Activated T-helper 17 cell treated with anti-CD3 and anti-CD28 coated beads, Interleukin-2, amount 50 U/mL, for 72 hours (primary cell): ENCODE results near the gene PDE3B. TPM values are rescaled to one million over a fixed set of nuclear protein-coding genes. Genes with fewer than 3 reads are reported as not detected.
"Not testable (repeated sequence)": the region's sequence is repeated elsewhere in the genome, so short reads cannot be mapped to it uniquely, and the experiment has no call there.

Experiments
- ATAC-seq: fragments of 150-1000 bp; cut with Tn5 transposase; replicated peaks from 2 replicates; pipeline ENCODE4 v1.10.0; 2021; ENCODE audit warnings: mild to moderate bottlenecking, moderate library complexity
- H3K27ac Mint-ChIP-seq: one replicate; pipeline ENCODE4 v1.8.0; 2022; ENCODE audit warnings: mixed read lengths
- H3K27me3 Mint-ChIP-seq: one replicate; pipeline ENCODE4 v1.8.0; 2022; ENCODE audit warnings: mixed read lengths
- H3K36me3 Mint-ChIP-seq: one replicate; pipeline ENCODE4 v1.8.0; 2022; ENCODE audit warnings: low read depth, mild to moderate bottlenecking, mixed read lengths
- H3K4me1 Mint-ChIP-seq: one replicate; pipeline ENCODE4 v1.8.0; 2022; ENCODE audit warnings: mixed read lengths
- H3K4me3 Mint-ChIP-seq: one replicate; pipeline ENCODE4 v1.8.0; 2022; ENCODE audit warnings: mild to moderate bottlenecking, mixed read lengths
- H3K9me3 Mint-ChIP-seq: one replicate; pipeline ENCODE4 v1.8.0; 2022; ENCODE audit warnings: mixed read lengths
- total RNA-seq, 2 donors: library from RNA; stranded (reverse); gene quantifications; one replicate each; pipeline ENCODE4 v1.2.3, GENCODE V29; 2022

Gene PDE3B
- total RNA-seq, 2 donors from 2014 or later: 23.0 to 25.5 TPM

- H3K36me3 Mint-ChIP-seq: peaks cover 44% of the 10 kb centered on the region
These were observed 218.1 kb downstream of the PDE3B start for GRCh38 chr11:14861680-14862079.

GRCh38 chr11:14863775-14864174 lies 220.2 kb downstream of the PDE3B start:
- H3K36me3 Mint-ChIP-seq: peaks cover 61% of the 10 kb centered on the region
- H3K4me1 Mint-ChIP-seq, H3K27me3 Mint-ChIP-seq, H3K9me3 Mint-ChIP-seq, H3K4me3 Mint-ChIP-seq, ATAC-seq, H3K27ac Mint-ChIP-seq: not testable (repeated sequence)

More at GRCh38 chr11:14861680-14862079, 218.1 kb downstream of the PDE3B start:
- Mint-ChIP-seq H3K4me1 (no peaks in the 10 kb centered on the region), H3K9me3 (peaks cover 8% of the 10 kb centered on the region), H3K4me3 (no peak overlapping the region), H3K27me3 (no peaks in the 10 kb centered on the region), H3K27ac (peak overlapping the region; percentile 56)
- no peak for ATAC-seq

GRCh38 chr11:14872032-14872431 lies 228.4 kb downstream of the PDE3B start:
- Mint-ChIP-seq H3K36me3 (peaks cover 43% of the 10 kb centered on the region), H3K4me3 (no peak overlapping the region), H3K4me1 (peaks cover 5% of the 10 kb centered on the region), H3K27ac (no peak overlapping the region), H3K9me3 (no peaks in the 10 kb centered on the region), H3K27me3 (no peaks in the 10 kb centered on the region)
- no peak for ATAC-seq

DNA sequence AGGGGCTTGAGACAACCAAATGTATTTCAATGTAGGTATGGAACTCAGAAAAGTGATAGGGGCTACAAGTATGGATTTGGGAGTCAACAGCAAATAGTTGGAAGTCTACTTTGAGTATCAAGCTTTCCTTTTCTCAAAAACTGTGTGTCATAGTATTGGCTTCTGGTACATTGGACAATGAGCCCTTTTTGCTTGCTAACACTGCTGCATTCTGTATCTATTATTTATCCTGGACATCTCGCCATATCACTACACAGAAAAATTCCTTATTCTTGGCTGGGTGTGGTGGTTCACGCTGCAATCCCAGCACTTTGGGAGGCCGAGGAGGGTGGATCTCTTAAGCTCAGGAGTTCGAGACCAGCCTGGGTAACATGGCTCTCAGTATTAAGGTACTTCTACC lies 230.0 kb downstream of the PDE3B start:
- no peaks in the 10 kb centered on the region for H3K27me3 Mint-ChIP-seq
- no peaks in the 10 kb centered on the region for H3K9me3 Mint-ChIP-seq
- ATAC-seq: no peak
- no peak overlapping the region for H3K4me3 Mint-ChIP-seq
- H3K4me1 Mint-ChIP-seq: no peaks in the 10 kb centered on the region
- H3K36me3 Mint-ChIP-seq: peaks cover 43% of the 10 kb centered on the region
- H3K27ac Mint-ChIP-seq: no peak overlapping the region

- no peaks in the 10 kb centered on the region for H3K9me3 Mint-ChIP-seq
- H3K27ac Mint-ChIP-seq: peak overlapping the region; percentile 1
- no peaks in the 10 kb centered on the region for H3K27me3 Mint-ChIP-seq
- peaks cover 35% of the 10 kb centered on the region for H3K36me3 Mint-ChIP-seq
- no peak overlapping the region for H3K4me3 Mint-ChIP-seq
- H3K4me1 Mint-ChIP-seq: no peaks in the 10 kb centered on the region
- ATAC-seq: no peak
These were observed 231.6 kb downstream of the PDE3B start for GRCh38 chr11:14875163-14875562.

DNA sequence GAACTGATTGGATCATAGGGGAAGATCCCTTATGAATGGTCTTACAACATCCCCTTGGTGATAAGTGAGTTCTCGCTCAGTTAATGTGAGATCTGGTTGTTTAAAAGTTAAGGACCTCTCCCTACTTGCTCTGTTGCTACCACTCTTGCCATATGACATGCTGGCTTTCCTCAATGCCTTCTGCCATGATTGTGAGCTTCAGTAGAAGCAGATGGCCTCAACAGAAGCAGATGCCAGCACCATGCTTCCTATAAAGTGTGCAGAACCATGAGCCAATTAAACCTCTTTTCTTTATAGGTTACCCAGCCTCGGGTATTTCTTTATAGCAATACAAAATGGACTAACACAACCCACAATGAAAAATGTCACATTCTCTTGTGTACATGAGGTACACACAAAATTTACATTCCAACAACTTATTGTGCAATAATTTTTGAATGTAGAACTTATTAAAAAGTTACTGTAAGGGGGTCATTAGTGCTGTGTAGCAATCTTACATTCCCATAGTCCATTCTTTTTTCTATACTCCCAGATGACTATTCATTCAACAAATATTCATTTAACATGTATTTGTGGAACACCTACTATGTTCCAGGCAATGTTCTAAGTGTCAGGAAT lies 238.1 kb downstream of the PDE3B start:
- ATAC-seq: no peak
- H3K27me3 Mint-ChIP-seq: no peaks in the 10 kb centered on the region
- no peak overlapping the region for H3K27ac Mint-ChIP-seq
- H3K36me3 Mint-ChIP-seq: peaks cover 30% of the 10 kb centered on the region
- peaks cover 3% of the 10 kb centered on the region for H3K9me3 Mint-ChIP-seq
- peaks cover 2% of the 10 kb centered on the region for H3K4me1 Mint-ChIP-seq
- H3K4me3 Mint-ChIP-seq: no peak overlapping the region

DNA sequence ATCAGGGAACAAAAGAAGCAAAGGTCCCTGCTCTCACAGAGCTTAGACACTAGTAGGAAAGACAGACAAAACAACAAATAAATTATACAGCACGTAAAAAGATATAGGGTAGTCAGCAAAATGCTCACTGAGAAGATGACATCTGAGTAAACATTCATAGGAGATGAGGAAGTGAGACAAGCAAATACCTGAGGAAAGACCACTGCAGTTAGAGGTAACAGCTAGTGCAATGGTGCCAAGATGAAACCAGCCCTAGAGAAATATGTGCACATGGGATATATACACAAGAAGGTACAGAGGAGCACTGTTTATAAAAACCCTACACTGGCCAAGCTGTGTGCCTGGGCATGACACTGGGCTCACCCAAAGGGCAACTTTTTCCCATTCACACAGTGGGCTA lies 238.6 kb downstream of the PDE3B start:
- no peak overlapping the region for H3K27ac Mint-ChIP-seq
- H3K4me1 Mint-ChIP-seq: peaks cover 7% of the 10 kb centered on the region
- H3K4me3 Mint-ChIP-seq: no peak overlapping the region
- no peak for ATAC-seq
- H3K36me3 Mint-ChIP-seq: peaks cover 30% of the 10 kb centered on the region
- peaks cover 3% of the 10 kb centered on the region for H3K9me3 Mint-ChIP-seq
- no peaks in the 10 kb centered on the region for H3K27me3 Mint-ChIP-seq

- H3K27me3 Mint-ChIP-seq, ATAC-seq, H3K27ac Mint-ChIP-seq, H3K4me3 Mint-ChIP-seq, H3K9me3 Mint-ChIP-seq: not testable (repeated sequence)
- Mint-ChIP-seq H3K4me1 (peaks cover 19% of the 10 kb centered on the region), H3K36me3 (peaks cover 17% of the 10 kb centered on the region)
These were observed 240.1 kb downstream of the PDE3B start for GRCh38 chr11:14883683-14884082.

DNA sequence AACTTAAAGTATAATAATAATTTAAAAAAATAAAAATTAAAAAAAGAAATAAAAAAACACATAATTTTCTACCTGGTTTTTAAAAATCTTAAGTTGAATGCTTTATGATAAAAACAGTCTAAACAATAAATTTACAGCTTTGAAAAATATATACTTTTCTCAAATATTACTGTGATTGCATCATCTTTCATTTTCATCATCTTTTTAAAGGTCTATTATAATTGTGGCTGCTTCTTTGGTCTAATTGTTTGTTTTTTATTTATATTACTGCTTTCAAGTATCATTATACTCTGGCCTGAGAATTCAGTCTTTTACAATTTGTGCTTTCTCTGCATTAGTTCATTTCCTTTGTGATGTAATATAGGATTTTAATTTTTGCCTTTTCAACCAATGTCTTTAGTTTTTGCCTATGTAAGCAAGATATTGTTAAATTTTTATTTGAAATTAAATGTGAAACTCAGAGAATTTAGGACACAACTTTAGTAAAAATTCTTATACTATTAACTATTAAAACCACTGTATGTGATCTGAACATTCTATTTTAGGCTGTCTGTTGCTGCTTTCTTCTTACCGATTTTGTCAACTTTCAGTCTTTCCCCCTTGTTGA lies 241.2 kb downstream of the PDE3B start:
- H3K4me1 Mint-ChIP-seq: peaks cover 24% of the 10 kb centered on the region
- peaks cover 3% of the 10 kb centered on the region for H3K9me3 Mint-ChIP-seq
- H3K36me3 Mint-ChIP-seq: peaks cover 11% of the 10 kb centered on the region
- H3K27me3 Mint-ChIP-seq: no peaks in the 10 kb centered on the region
- no peak for ATAC-seq
- H3K27ac Mint-ChIP-seq: no peak overlapping the region
- no peak overlapping the region for H3K4me3 Mint-ChIP-seq

DNA sequence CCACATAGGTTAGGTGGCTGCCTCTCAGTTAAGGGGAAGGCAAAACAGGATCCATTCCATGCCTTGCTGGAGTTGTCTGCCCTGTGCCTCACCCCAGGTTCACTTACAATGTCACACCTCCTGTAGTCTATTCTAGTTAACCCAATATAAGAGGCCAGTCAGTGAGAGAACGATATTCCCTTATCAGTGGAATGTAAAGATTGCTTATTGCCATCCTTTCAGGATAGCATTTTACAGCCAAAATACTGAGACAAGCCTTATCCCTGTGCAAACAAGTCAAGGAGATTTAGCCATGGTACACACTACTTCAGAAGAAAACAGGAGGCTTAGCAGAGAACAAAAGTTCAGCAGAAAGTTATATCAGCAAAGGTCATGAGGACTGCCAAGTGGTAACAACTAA lies 242.9 kb downstream of the PDE3B start:
- Mint-ChIP-seq H3K9me3 (peaks cover 3% of the 10 kb centered on the region), H3K27me3 (no peaks in the 10 kb centered on the region), H3K27ac (peak overlapping the region; percentile 6), H3K4me1 (peaks cover 30% of the 10 kb centered on the region), H3K36me3 (peaks cover 18% of the 10 kb centered on the region), H3K4me3 (no peak overlapping the region)
- ATAC-seq: no peak

DNA sequence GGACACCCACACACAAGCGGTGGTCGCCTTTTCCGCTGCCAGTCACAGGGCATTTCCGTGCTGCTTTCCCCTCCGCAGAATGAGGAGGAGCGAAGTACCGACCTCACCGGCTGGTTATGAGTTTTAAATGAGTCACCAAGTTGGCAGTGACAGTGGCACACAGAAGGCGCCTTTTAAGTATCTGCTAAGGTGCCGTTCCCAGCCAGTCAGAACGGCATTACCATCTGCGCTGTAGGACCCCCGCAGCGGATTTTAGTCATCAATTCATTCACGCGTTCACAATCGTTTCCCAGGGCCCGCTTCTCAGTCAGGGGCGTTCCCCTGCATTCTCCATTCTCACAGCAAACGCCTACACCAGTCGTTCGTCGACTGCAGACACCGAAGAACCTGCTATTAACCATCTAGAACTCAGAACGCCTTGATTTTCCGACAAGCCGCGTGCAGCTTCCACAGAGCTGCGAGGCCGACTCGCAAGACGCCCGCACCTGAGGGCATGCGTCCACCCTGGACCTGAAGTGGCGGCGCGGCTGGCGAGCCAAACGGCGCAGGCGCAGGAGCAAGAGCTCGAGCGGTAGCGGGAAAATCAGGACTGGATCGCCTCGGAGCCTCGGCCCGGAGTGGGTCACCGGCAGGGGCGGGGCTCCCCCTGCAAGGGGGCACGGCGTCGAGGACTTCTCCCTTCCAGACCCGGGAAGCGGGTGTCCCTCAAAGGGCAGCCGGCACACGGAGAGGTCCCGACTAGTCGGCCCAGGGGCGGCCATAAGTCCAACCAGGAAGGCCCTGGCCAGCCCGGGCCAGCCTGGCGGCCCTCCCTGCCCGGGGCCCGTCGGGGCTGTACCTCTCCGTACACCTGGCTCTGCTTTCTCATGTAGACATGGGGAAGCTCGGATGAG lies 247.8 kb downstream of the PDE3B start:
- peak overlapping the region; percentile 99 for H3K27ac Mint-ChIP-seq
- ATAC-seq: peak; percentile 80
- H3K4me3 Mint-ChIP-seq: peak overlapping the region; percentile 98
- peaks cover 36% of the 10 kb centered on the region for H3K4me1 Mint-ChIP-seq
- H3K9me3 Mint-ChIP-seq: no peaks in the 10 kb centered on the region
- H3K27me3 Mint-ChIP-seq: no peaks in the 10 kb centered on the region
- peaks cover 11% of the 10 kb centered on the region for H3K36me3 Mint-ChIP-seq

GRCh38 chr11:14892036-14892556 lies 248.5 kb downstream of the PDE3B start, which contains the start of gene CYP2R1:
Gene CYP2R1, minus strand, starts transcription at chr11:14892231. Its CDS starts 26 bp downstream, at chr11:14892205.
- Mint-ChIP-seq H3K27me3 (no peaks in the 10 kb centered on the region), H3K4me3 (peak within 1 kb of the TSS; percentile 98), H3K4me1 (peaks cover 30% of the 10 kb centered on the region), H3K9me3 (no peaks in the 10 kb centered on the region), H3K27ac (peak within 1 kb of the TSS; percentile 99), H3K36me3 (peaks cover 11% of the 10 kb centered on the region)
- peak; percentile 86 for ATAC-seq

DNA sequence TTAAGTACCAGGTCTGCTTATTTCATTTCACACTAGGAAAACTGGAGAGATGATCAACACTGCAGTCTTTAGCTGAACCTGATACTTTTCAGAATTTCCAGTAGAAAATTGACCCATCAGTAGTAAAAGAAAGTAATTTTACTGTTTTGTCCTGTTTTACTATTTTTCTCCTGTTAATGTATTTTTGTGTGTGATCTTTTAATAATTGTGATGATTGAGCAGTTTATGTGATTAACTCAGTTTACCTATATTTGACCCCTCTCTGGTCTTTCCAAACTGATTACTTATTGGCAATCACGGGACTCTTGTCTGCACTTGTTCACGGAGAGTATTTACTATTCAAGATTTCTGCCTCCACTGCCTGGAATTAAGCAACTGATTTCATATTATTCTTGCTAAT lies 249.0 kb downstream of the PDE3B start:
- H3K27me3 Mint-ChIP-seq: no peaks in the 10 kb centered on the region
- peak overlapping the region; percentile 98 for H3K4me3 Mint-ChIP-seq
- ATAC-seq: no peak
- H3K9me3 Mint-ChIP-seq: no peaks in the 10 kb centered on the region
- H3K4me1 Mint-ChIP-seq: peaks cover 28% of the 10 kb centered on the region
- peaks cover 11% of the 10 kb centered on the region for H3K36me3 Mint-ChIP-seq
- H3K27ac Mint-ChIP-seq: peak overlapping the region; percentile 99
